GM18870 (cell line): ENCODE data around the gene NME4.

Experiments used
- ATAC-seq: cut with Tn5 transposase; IDR thresholded peaks from one replicate; pipeline ENCODE4 v1.9.1; 2021; ENCODE audit warnings: moderate library complexity; ENCODE audit not compliant: unreplicated experiment

NME4 gene

GRCh38 chr16:425082-425718 lies 28.2 kb downstream of the NME4 start, which contains the start of gene RAB11FIP3:
Gene RAB11FIP3 (plus strand): TSS chr16:425649. CDS start chr16:426007, 358 bp downstream.
- peak; percentile 72 for ATAC-seq

- no peak for ATAC-seq
Observed at GRCh38 chr16:425740-426114, 28.7 kb downstream of the NME4 start.

- ATAC-seq, result no peak
Observed at GRCh38 chr16:426115-426905, 29.3 kb downstream of the NME4 start.

- no peak for ATAC-seq
Observed at GRCh38 chr16:426906-427249, 29.9 kb downstream of the NME4 start.

GRCh38 chr16:427250-427649 lies 30.3 kb downstream of the NME4 start:
- ATAC-seq, result no peak

GRCh38 chr16:430904-431303 lies 33.9 kb downstream of the NME4 start:
- no peak for ATAC-seq

GRCh38 chr16:440627-441026 lies 43.6 kb downstream of the NME4 start:
- no peak for ATAC-seq

- no peak for ATAC-seq
Observed at GRCh38 chr16:441447-441846, 44.4 kb downstream of the NME4 start.

GRCh38 chr16:442976-443375 lies 46.0 kb downstream of the NME4 start:
- no peak for ATAC-seq

- ATAC-seq, result no peak
Observed at GRCh38 chr16:444027-444426, 47.0 kb downstream of the NME4 start.

- ATAC-seq, result no peak
Observed at GRCh38 chr16:445566-445965, 48.6 kb downstream of the NME4 start.
